ENCODE measurements around the gene HCCS.

DNA sequence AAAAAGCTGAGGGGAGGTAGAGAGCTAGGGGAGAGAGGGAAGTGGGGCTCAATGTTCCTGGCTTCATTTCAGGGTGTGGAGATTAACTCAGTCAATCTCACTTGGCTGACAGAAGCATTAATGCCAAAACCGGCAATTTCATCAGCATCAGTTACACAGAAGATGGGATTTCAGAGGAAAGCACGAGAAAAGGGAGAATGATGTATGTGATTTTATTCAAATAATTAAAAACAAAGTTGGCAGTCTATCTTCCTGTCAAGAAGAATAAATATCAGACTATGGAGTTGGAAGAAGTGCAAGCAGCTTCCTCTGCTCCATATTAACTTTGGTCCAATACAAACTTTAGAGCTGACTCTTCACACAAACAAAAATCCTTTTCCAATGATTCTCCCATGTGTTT is 29.6 kb upstream of the HCCS start:
- TF ChIP-seq CTCF (conservative IDR thresholded peaks at IDR 0.05; ENCODE audit: low read depth in 2 of 2) = no peak
- no peak for TF ChIP-seq EZH2 (IDR thresholded peaks at IDR 0.05; ENCODE audit: low read depth, unreplicated experiment)

Measured in GM23338 (cell line).